ENCODE measurements around the gene METTL4. TPM values are rescaled to one million over a fixed set of nuclear protein-coding genes. Genes with fewer than 3 reads are reported as not detected.
A peak's percentile ranks its signal among the peaks of the same experiment; 100 is the strongest.

METTL4 gene
- polyA plus RNA-seq (ENCODE audit: insufficient read length): 9.9 TPM

DNA sequence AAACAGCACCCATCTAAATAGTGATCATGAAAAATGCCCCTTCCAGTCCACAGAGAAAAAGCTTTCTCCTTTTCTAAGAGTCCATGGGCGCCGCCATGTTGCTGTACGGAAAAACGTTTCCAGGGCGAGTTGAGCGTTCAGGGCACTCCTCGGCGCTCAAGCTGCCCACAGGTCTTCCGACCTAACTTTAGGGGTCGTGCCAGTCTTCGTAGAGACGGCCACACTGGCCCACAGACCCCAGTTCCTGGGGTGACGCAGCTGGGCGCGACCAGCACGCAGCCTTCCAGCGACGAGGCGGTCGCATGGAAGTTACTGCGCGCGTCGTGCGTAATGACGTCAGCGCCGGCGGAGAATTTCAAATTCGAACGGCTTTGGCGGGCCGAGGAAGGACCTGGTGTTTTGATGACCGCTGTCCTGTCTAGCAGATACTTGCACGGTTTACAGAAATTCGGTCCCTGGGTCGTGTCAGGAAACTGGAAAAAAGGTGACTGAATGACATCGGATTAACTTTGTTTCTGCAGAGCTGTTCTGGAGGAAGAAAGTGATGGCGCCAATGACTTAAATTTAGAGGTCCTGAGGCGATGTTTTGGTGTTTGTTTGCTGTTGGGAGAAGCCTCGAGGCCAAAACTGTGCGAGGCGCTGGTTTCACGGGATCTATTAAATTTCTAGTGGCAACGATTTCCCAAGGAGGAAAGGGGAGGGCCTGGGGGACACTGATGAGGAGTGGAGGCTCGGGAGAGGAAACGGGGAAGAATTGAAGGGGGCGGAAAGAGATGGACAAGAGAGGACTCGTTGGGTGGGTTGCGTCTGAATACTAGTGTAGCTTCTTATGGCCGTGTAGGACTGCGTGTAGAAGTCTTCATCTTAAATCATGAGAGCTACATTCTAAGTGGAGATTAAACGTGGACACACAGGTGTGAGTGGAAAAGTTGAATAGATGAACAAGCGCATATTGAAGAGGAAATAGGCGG is at the start of gene METTL4, which contains the start of gene NDC80:
Gene METTL4 (minus strand): TSS at position 306 of the 971 bp plus-strand sequence. CDS start 4,289 bp downstream, outside the sequence.
Gene NDC80 (plus strand): TSS at position 358 of the 971 bp plus-strand sequence. CDS start 1,429 bp downstream, outside the sequence.
- DNase-seq: peak; percentile 94

DNA sequence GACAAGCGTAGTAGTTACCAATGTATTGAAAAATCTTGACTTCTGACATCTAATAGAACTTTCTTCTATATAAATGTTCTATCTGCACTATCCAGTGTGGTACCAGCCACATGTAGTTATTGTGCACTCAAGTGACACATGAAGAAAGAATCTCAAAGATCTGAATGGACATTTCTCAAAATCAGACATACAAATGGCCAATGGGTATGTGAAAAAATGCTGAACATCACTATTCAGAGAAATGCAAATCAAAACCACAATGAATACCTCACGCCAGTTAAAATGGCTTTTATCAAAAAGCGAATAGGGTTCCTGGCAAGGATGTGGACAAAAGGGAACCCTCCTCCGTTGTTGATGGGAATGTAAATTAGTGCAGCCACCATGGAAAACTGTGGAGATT is 46.7 kb upstream of the METTL4 start:
- no peak for DNase-seq

- no peak for DNase-seq
Measured at GRCh38 chr18:2617401-2617998, 46.2 kb upstream of the METTL4 start.

- DNase-seq: no peak
Measured at GRCh38 chr18:2612996-2613395, 41.7 kb upstream of the METTL4 start.

- DNase-seq: no peak
Measured at GRCh38 chr18:2610549-2610948, 39.2 kb upstream of the METTL4 start.

DNA sequence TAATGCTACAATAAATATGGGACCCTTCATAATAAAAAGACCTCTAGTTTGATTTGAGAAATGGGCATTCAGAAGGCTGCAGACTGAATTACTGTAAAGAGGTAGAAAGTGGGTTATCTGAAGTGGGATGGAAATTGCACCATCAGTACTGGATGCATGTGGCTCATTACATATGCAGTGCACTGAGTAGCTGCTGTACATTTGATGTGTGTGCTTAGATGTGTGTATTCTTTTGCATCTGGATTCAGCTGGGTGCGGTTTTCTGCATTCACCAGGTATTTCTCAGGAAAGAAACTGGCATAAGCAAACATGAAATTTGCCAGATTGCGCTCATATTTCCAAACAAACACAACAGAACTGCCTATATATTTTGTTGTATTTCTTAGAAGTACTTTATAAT is 38.3 kb upstream of the METTL4 start:
- no peak for DNase-seq

DNA sequence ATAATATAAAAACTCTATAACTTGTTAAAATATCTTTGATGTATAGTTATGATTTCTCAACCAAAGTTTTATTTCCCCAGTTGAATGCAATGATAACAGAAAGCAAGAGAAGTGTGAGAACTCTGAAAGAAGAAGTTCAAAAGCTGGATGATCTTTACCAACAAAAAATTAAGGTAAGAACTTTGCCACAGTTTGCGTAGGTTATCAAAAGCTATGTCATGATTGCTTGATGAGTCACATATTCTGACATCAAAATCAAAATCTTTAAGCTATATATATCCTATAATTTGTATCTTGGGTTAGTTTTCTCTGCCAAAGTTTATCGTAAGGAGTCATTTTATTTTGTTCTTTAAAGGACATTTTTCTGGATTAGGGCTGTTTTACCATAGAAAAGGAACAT is 35.0 kb upstream of the METTL4 start:
- DNase-seq: no peak

DNA sequence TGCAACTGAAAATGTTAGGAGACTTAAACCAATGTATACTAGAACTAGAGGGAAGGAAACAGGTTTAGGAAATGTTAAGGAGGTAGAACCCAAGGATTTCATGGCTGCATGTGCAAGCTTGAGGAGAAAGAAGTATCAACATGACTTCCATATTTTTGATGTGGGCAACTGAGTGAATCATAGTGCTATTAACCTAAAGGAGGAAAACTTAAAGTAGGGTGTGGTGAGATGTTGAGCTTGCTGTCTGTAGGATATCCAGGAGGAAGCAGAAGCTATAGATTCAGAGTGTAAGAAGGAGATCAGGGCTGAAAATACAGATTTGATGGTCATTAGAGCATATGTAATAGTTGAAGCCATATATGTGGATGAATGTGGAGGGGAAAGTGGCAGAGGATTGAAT is 31.5 kb upstream of the METTL4 start:
- DNase-seq: no peak

DNA sequence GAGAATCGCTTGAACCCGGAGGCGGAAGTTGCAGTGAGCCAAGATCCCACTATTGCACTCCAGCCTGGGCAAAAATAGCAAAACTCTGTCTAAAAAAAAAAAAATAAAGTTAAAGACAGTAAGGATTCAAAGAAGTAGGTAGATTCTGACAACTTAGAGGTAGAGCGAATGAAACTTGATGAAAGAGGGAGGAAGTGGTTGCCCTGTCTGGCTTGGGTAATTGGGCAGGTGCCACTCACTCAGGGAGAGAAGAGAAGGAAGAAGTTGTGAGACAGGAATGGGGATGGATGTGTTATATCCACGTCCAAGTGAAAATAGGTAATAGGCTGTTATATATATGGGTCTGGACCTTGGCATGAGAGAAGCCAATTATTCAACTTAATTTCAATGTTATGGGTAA is 26.3 kb upstream of the METTL4 start:
- no peak for DNase-seq

DNA sequence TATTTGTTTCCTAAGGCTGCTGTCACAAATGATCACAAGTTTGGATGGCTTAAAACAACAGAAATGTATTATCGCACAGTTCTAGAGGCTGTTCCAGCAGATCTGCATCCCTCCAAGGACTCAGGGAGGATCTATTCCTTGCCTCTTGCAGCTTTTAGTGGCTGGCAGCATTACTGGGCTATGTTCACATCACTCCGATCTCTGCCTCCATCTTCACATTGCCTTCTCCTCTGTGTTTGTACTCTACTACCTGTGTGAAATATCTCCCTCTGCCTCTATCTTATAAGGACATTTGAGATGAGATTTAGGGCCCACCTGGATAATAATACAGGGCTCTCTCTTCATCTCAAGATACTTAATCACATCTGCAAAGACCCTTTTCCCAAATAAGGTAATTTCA is 19.0 kb upstream of the METTL4 start:
- no peak for DNase-seq

- DNase-seq: no peak
Measured at GRCh38 chr18:2589345-2590068, 18.2 kb upstream of the METTL4 start.

- DNase-seq: no peak
Measured at GRCh38 chr18:2588666-2589344, 17.5 kb upstream of the METTL4 start.

DNA sequence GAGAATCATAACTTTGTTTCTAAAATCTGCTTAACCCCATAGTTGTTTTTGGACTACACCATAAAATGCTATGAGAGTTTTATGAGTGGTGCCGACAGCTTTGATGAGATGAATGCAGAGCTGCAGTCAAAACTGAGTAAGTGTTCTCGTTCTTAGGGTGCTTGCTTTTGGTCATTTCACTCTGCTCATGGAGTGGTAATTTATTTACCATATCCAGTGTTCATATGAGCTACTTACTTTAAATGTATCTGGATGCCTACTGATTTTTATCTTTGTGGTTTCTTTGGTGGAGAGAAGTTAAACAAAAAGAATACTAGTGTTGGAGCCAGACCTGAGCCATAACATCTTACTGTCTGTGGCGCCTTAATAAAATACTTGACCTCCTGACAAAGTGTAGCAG is 16.5 kb upstream of the METTL4 start:
- DNase-seq: no peak

- DNase-seq: no peak
Measured at GRCh38 chr18:2573408-2573807, 2.1 kb upstream of the METTL4 start.

GRCh38 chr18:2572892-2573291 is 1.6 kb upstream of the METTL4 start:
- DNase-seq: no peak

GRCh38 chr18:2572171-2572569 is 865 bp upstream of the METTL4 start:
- DNase-seq: no peak

- DNase-seq: peak; percentile 77
Measured at GRCh38 chr18:2570772-2571199, 519 bp downstream of the METTL4 start.

GRCh38 chr18:2569338-2570207 is 1.7 kb downstream of the METTL4 start:
- DNase-seq: no peak

- no peak for DNase-seq
Measured at GRCh38 chr18:2568605-2569004, 2.7 kb downstream of the METTL4 start.

GRCh38 chr18:2568129-2568528 is 3.2 kb downstream of the METTL4 start:
- DNase-seq: no peak

DNA sequence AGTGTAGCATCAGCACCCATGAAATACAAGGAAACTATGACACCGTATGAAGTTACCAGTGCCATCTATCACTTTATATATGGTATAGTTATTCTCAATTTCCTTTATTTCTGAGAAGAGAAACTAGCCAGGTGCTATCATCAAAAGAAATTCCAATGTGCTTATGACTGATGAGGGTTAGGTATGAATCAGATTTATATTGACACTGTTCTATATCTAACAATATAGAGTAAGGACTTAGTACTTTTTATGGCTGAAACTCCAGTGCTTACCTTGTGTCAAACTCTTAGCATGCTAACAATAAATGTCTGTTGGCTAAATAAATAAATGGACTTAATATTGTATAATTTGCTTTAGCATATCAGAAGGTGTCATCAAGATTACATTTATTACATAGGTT is 6.9 kb downstream of the METTL4 start:
- no peak for DNase-seq

Measured in hindlimb muscle (tissue), 1 donor.